Cardiac ventricle fibroblast (primary cell): ENCODE data around the gene GGA2. TPM values are rescaled to one million over a fixed set of nuclear protein-coding genes. Genes with fewer than 3 reads are reported as not detected.

Source experiments
- total RNA-seq: library from RNA; depleted of rRNA; stranded (reverse); fragments of >200 nt; gene quantifications from 2 replicates; pipeline ENCODE4 v1.2.3, GENCODE V29; 2015

The GGA2 gene, protein sequence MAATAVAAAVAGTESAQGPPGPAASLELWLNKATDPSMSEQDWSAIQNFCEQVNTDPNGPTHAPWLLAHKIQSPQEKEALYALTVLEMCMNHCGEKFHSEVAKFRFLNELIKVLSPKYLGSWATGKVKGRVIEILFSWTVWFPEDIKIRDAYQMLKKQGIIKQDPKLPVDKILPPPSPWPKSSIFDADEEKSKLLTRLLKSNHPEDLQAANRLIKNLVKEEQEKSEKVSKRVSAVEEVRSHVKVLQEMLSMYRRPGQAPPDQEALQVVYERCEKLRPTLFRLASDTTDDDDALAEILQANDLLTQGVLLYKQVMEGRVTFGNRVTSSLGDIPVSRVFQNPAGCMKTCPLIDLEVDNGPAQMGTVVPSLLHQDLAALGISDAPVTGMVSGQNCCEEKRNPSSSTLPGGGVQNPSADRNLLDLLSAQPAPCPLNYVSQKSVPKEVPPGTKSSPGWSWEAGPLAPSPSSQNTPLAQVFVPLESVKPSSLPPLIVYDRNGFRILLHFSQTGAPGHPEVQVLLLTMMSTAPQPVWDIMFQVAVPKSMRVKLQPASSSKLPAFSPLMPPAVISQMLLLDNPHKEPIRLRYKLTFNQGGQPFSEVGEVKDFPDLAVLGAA
- total RNA-seq, result 19.1 and 21.3 TPM in 2 replicates

DNA sequence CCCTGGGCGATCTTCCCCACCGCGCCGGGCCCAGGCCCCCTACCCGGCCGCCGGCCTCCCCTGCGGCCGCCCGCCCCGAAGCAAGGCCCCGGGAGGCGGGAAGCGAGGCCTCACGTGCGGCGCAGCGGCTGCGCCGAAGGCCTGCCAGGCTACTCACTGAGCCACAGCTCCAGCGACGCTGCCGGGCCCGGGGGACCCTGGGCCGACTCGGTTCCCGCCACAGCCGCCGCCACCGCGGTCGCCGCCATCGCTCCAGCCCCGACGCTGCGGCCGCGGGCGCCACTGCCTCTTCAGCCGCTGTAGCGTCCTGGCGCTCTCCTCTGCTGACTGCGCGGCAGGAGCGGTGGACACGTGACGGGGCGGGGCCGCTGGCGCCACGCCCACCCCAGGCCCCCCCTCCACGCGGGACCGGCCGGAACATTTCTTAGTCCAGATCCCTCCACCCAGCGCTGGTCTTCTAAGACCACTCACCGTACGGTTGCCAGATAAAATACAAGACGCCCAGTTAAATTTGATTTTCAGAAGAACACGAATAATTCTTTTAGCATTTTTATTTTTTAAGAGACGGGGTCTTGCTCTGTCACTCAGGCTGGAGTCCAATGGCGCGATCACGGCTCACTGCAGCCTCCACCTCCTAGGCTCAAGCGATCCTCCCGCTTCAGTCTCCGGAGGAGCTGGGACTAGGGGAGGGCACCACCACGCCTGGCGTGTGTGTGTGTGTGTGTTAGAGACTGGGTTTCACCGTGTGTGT is at the start of gene GGA2:
Gene GGA2 (minus strand): TSS at position 331 of the 751 bp plus-strand sequence. CDS start 83 bp downstream, at position 248.

DNA sequence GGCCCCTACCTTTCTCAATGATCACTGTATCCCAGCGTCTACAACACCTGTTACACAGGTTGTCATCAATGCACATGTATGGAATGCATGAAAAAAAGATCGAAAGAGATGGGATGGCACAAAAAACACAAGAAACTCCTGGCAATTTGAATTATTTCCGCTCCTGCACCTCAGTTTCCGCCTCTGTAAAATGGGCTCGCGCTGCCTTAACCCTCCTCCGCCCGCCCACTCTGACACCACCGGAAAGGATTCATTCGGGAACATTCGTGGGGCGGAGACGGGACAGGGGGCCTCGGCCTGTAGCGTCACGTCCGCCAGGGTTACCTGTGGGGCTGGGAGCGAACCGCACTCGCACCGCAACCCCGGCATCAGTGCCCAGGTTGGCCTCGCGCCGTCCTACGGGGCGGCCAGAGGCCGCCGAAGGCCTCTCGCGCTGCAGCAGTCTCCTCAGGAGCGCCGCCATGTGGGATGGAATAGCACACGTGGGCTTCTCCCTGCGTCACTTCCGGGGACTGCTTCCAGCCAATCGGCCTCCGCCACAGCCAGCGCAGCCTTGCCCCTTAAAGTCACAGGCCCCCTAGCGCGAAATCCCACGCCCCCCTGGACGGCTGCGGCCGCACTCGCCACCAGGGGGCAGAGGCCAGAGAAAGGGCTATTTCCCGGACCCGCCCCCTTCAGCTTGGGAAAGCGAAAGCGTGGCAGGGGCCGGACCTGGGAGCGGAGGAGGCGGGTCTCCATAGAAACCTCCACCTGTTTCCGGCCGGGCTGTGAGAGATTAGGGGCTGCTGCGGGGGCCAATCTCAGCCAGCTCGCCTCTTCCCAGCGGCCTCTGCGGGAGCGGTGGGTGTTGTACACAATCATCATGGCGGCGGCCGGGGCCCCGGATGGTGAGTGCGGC is 46.8 kb upstream of the GGA2 start, which contains the start of the genes EARS2 and UBFD1:
Gene EARS2 (minus strand): TSS at position 470 of the 898 bp plus-strand sequence. CDS start 7 bp downstream, at position 463.
Gene UBFD1 (plus strand): TSS at position 847 of the 898 bp plus-strand sequence. CDS start 16 bp downstream, at position 863.

DNA sequence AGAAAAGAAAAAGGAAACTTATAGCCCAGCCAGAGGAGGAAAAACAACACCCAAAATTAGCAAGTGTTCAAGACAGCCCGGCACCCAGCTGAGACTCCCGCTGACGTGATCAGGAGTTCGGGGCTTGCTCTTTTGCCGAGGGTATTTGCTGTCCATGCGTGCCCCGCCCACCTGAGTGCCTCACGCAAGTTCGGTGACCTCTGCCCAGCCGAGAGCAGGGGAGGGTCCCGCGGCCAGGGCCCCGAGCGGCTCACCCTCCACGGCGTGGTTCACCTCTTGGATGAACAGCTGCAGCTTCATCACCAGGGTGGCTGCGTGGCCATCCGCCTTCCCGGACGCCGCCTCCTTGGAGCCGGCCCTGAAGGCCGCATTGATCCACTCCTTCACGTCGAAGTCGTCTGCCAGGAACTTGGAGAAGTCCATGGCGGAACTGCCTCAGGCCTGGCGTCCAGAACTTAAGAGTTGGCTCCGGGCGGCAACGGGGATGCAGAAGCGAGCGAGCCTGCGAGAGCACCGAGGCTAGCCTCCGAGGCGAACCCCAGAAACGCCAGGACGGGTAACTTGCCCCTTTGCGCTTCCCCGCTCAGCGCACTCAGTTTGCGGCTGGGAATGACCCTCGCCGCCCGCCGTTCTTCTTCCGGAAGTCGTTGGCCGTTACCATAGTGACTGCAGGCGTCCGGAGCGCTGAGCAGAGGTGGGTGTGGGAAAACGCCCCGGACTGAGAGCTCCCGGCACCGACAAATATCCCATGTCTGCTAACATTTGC is 57.5 kb downstream of the GGA2 start, which contains the start of gene COG7:
Gene COG7 (minus strand): TSS at position 618 of the 766 bp plus-strand sequence. CDS start 195 bp downstream, at position 423.

Other genes with a start within 250 kb of the GGA2 start
- 0.05 TPM in 1 of 2 replicates, not detected in the other for gene SCNN1B, start 208.2 kb downstream of the GGA2 start, total RNA-seq
- gene COG7, start 57.3 kb downstream of the GGA2 start, total RNA-seq, result 9.6 and 12.2 TPM in 2 replicates
- gene EARS2, start 46.9 kb upstream of the GGA2 start, total RNA-seq, result 23.7 and 62.8 TPM in 2 replicates
- 120 and 176 TPM in 2 replicates for gene UBFD1, start 47.2 kb upstream of the GGA2 start, total RNA-seq
- gene NDUFAB1, start 85.8 kb upstream of the GGA2 start, total RNA-seq, result 25.5 and 50.5 TPM in 2 replicates
- 6.9 and 12.9 TPM in 2 replicates for gene PALB2, start 130.8 kb upstream of the GGA2 start, total RNA-seq
- gene DCTN5, start 131.0 kb upstream of the GGA2 start, total RNA-seq, result 35.2 and 37.8 TPM in 2 replicates
- 4.1 and 4.4 TPM in 2 replicates for gene PLK1, start 168.4 kb upstream of the GGA2 start, total RNA-seq
- gene ERN2, start 202.7 kb upstream of the GGA2 start, total RNA-seq, result 0.20 TPM in 1 of 2 replicates, not detected in the other
- gene CHP2, start 244.5 kb upstream of the GGA2 start, total RNA-seq, result not detected in 2 replicates